H1 (cell line): ENCODE measurements around the gene ACAD10. TPM values are rescaled to one million over a fixed set of nuclear protein-coding genes. Genes with fewer than 3 reads are reported as not detected.

Experiments used
- CBX8 ChIP-seq: fragments of 300-800, 300-1000 bp; sonication (generic); IDR thresholded peaks from 2 replicates; pipeline ENCODE4 v1.7.1; 2016; ENCODE audit warnings: low read depth, low read length, borderline replicate concordance
- polyA plus RNA-seq, 7 experiments: library from polyadenylated mRNA; depleted of rRNA in 3 of 7; stranded (reverse) in 5 of 7; unstranded in 2 of 7; fragments of >200 nt in 5 of 7; fragments of 200-250 nt in 2 of 7; gene quantifications; 1 replicate in 5 of 7; 2 replicates in 1 of 7; 4 replicates in 1 of 7; pipeline versions ENCODE4 v1.2.1 to v1.2.3, GENCODE V29; 2011 to 2013; ENCODE audit warnings: missing spikeins in 2 of 7, mixed read lengths in 2 of 7
- total RNA-seq: library from RNA; stranded (reverse); fragmentation: NEBNext Ultra II Directional; extraction: Animal tissue kit (Norgen Biotek cat#: 25700); gene quantifications from 2 replicates; pipeline ENCODE4 v1.2.1, GENCODE V29; 2021

ACAD10 gene
- total and polyA plus RNA-seq, 2 of the 8 experiments (the other 6 are each of a cell fraction or from before 2014, with no cell fraction given): 17.3 to 23.3 TPM

DNA sequence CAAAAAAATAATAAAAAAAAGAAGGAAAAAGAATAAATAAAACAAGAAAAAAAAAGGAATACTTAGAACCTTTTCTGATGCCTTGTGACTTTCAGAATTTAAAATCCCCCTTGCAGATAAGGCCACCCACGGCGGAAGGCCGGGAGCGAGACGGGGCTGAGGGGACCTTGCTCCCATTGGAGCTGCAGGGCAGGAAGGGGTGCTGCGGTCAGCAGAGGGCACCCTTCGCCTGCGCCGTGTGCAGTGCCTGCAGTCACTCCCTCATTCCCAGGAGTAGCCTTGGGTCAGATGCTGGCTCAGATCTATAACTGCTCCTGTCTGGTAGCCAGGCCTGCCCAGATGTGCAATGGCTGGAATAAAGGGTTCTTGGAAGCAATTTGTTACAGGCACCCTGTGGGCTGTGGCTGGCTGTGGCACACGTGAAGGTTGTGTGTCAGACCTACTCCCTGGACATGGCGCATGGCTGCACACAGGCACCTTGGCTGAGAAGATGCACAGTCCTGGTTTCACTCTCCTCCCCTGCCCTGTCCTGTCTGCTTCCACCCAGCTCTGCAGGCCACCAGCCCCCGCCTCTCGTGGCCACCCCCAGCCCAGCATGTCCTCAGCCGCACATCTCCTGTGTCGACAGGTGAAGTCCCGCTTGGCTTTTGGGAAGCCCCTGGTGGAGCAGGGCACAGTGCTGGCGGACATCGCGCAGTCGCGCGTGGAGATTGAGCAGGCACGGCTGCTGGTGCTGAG, 67.5 kb downstream of the ACAD10 start (continued):
- TF ChIP-seq CBX8: no peak
